ENCODE measurements around the gene STRN3. TPM values are rescaled to one million over a fixed set of nuclear protein-coding genes. Genes with fewer than 3 reads are reported as not detected.
"Not testable (repeated sequence)": the region's sequence is repeated elsewhere in the genome, so short reads cannot be mapped to it uniquely, and the experiment has no call there.

STRN3 gene
- polyA plus RNA-seq, 4 donors, result 9.7 to 35.0 (median 11.8) TPM

GRCh38 chr14:30897121-30897520, 129.1 kb downstream of the STRN3 start:
- not testable (repeated sequence) for H3K4me1 ChIP-seq (ENCODE audit: control insufficient read depth in 3 of 3, insufficient read depth in 2 of 3, low read depth in 1 of 3, low read length in 2 of 3); H3K4me3 ChIP-seq (ENCODE audit: low read depth in 1 of 3, low read length in 3 of 3); FAIRE-seq; DNase-seq; H3K9me3 ChIP-seq (ENCODE audit: control insufficient read depth in 2 of 2, insufficient read depth in 1 of 2, low read depth in 1 of 2, low read length in 1 of 2); H3K27me3 ChIP-seq (ENCODE audit: control insufficient read depth in 3 of 3, insufficient read depth in 3 of 3, low read length in 3 of 3); H3K27ac ChIP-seq (ENCODE audit: low read depth in 1 of 3, low read length in 2 of 3)
- H3K36me3 ChIP-seq (ENCODE audit: control insufficient read depth in 3 of 3, insufficient read depth in 2 of 3, low read depth in 1 of 3, low read length in 3 of 3), result peaks cover 4 to 16% (median 8%) of the 10 kb centered on the region in 3 donors
- 82 to 100% (median 96%) methylated on average over 1 to 3 of the region's 3 CpGs for WGBS, 3 donors

DNA sequence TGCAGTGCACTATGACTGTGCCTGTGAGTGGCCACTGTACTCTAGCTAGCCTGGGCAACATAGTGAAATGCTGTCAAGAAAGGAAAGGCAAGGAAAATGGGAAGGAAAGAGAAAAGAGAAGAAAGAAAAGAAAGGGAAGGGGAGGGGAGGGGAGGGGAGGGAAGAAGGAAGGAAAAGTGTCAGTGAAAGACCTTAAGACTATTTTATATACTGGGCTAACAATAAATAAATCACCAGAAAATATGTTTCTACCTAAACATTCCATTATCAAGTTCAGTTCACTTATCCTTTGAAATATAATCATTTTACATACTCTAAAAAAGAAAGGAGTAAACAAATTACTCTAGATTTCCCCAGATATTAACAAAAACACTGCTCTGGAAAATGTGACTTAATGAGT, 129.7 kb downstream of the STRN3 start:
- Histone ChIP-seq H3K36me3 (ENCODE audit: control insufficient read depth in 3 of 3, insufficient read depth in 2 of 3, low read depth in 1 of 3, low read length in 3 of 3) (peaks cover 4 to 16% (median 8%) of the 10 kb centered on the region in 3 donors), H3K27ac (ENCODE audit: low read depth in 1 of 3, low read length in 2 of 3) (no peak overlapping the region), H3K4me1 (ENCODE audit: control insufficient read depth in 3 of 3, insufficient read depth in 2 of 3, low read depth in 1 of 3, low read length in 2 of 3) (no peaks in the 10 kb centered on the region), H3K4me3 (ENCODE audit: low read depth in 1 of 3, low read length in 3 of 3) (no peak overlapping the region), H3K9me3 (ENCODE audit: control insufficient read depth in 2 of 2, insufficient read depth in 1 of 2, low read depth in 1 of 2, low read length in 1 of 2) (no peaks in the 10 kb centered on the region), H3K27me3 (ENCODE audit: control insufficient read depth in 3 of 3, insufficient read depth in 3 of 3, low read length in 3 of 3) (no peaks in the 10 kb centered on the region)
- DNase-seq (no peak), FAIRE-seq (no peak)

DNA sequence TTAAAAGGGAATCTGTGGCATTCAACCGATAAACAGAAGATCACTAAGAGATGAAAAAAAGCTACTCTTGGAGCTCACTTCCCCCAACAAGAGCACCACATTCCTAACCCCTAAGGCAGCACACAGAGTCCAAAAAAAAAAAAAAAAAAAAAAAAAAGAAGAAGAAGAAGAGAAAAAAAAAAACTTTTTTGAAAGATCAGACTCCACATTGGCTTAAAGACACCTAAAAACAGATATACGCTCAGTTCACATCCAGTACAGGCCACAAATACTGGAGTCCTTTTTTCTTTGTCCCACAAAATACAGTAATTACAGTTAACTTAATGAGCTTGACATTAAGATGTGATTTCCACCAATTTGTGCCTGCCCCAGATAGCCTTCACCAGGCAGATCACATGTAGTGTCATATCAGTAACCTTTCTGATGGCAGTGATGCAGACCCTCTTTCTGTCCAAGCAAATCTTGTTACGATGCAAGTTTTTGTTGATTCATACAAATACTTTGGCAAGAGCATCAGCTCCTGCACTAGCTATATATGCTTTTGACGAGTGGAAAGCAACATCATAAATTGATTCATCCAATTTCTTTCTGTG, 131.2 kb downstream of the STRN3 start:
- H3K36me3 ChIP-seq (ENCODE audit: control insufficient read depth in 3 of 3, insufficient read depth in 2 of 3, low read depth in 1 of 3, low read length in 3 of 3), result peaks cover 2 to 13% (median 8%) of the 10 kb centered on the region in 3 donors
- H3K27me3 ChIP-seq (ENCODE audit: control insufficient read depth in 3 of 3, insufficient read depth in 3 of 3, low read length in 3 of 3), result no peaks in the 10 kb centered on the region
- WGBS, 3 donors, result 90 to 94% (median 93%) methylated on average over 4 of the region's 4 CpGs
- no peak overlapping the region for H3K4me3 ChIP-seq (ENCODE audit: low read depth in 1 of 3, low read length in 3 of 3)
- H3K27ac ChIP-seq (ENCODE audit: low read depth in 1 of 3, low read length in 2 of 3), result no peak overlapping the region
- no peak for DNase-seq
- FAIRE-seq, result no peak
- H3K9me3 ChIP-seq (ENCODE audit: control insufficient read depth in 2 of 2, insufficient read depth in 1 of 2, low read depth in 1 of 2, low read length in 1 of 2), result no peaks in the 10 kb centered on the region
- no peaks in the 10 kb centered on the region for H3K4me1 ChIP-seq (ENCODE audit: control insufficient read depth in 3 of 3, insufficient read depth in 2 of 3, low read depth in 1 of 3, low read length in 2 of 3)

GRCh38 chr14:30893819-30894218, 132.4 kb downstream of the STRN3 start:
- H3K4me1 ChIP-seq (ENCODE audit: control insufficient read depth in 3 of 3, insufficient read depth in 2 of 3, low read depth in 1 of 3, low read length in 2 of 3), result no peaks in the 10 kb centered on the region
- DNase-seq (no peak), FAIRE-seq (no peak)
- peaks cover under 1 to 11% (median 8%) of the 10 kb centered on the region in 3 donors for H3K36me3 ChIP-seq (ENCODE audit: control insufficient read depth in 3 of 3, insufficient read depth in 2 of 3, low read depth in 1 of 3, low read length in 3 of 3)
- H3K9me3 ChIP-seq (ENCODE audit: control insufficient read depth in 2 of 2, insufficient read depth in 1 of 2, low read depth in 1 of 2, low read length in 1 of 2), result no peaks in the 10 kb centered on the region
- no peak overlapping the region for H3K27ac ChIP-seq (ENCODE audit: low read depth in 1 of 3, low read length in 2 of 3)
- H3K4me3 ChIP-seq (ENCODE audit: low read depth in 1 of 3, low read length in 3 of 3), result no peak overlapping the region
- WGBS, 3 donors, result 94 to 99% (median 99%) methylated on average over 2 of the region's 2 CpGs
- no peaks in the 10 kb centered on the region for H3K27me3 ChIP-seq (ENCODE audit: control insufficient read depth in 3 of 3, insufficient read depth in 3 of 3, low read length in 3 of 3)

DNA sequence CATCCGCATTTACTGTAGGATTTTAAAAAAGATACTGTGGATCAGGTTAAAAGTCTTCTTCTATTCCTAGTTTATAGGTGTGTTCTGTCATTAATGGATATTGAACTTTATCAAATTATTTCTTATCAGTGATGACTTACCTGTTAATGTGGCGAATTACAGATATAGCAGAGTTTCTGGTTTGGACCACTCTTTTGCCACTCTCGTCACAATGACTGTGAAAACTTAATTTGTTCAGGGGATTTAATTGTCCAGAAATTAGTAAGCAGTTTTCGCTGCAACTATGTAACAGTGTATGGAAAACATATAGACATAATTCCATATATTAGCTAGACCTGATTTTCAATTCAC, 137.0 kb downstream of the STRN3 start:
- H3K27ac ChIP-seq (ENCODE audit: low read depth in 1 of 3, low read length in 2 of 3), result no peak overlapping the region
- H3K4me1 ChIP-seq (ENCODE audit: control insufficient read depth in 3 of 3, insufficient read depth in 2 of 3, low read depth in 1 of 3, low read length in 2 of 3), result no peaks in the 10 kb centered on the region
- 59 to 79% (median 69%) methylated on average over 4 of the region's 4 CpGs for WGBS, 3 donors

DNA sequence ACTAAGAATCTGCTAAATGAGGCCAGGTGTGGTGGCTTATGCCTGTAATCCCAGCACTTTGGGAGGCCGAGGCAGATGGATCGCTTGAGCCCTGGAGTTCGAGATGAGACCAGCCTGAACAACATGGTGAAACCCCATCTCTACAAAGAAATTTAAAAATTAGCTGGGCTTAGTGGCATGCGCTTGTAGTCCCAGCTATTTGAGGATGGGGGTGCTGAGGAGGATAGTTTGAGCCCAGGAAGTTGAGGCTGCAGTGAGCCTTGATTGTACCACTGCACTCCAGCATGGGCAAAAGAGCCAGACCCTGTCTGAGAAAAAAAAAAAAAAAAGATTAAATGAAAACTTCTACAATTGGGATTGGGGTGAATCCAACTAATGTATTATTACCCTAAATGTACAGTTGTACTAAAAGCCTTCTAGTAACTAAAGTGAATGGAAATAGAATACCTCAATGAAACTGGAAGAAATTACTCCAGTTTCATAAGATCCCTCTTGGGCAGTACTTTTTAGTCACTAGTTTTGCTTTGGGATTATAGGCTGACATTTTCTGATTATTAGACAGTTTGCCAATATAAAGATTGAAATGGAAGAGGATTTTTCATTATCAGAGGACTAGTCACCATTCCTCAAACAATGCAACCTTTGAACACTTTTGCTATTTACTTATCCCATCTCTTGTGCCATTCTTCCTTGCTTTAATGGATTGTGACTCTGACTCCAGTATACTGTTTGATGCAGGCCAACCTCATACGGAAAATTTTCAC, 137.5 kb downstream of the STRN3 start:
- peaks cover 0 to 6% (median 0%) of the 10 kb centered on the region in 3 donors for H3K36me3 ChIP-seq (ENCODE audit: control insufficient read depth in 3 of 3, insufficient read depth in 2 of 3, low read depth in 1 of 3, low read length in 3 of 3)
- WGBS, 3 donors, result 90 to 97% (median 94%) methylated on average over 5 of the region's 5 CpGs
- no peak for FAIRE-seq
- H3K27me3 ChIP-seq (ENCODE audit: control insufficient read depth in 3 of 3, insufficient read depth in 3 of 3, low read length in 3 of 3), result no peaks in the 10 kb centered on the region
- no peak overlapping the region for H3K27ac ChIP-seq (ENCODE audit: low read depth in 1 of 3, low read length in 2 of 3)
- H3K4me3 ChIP-seq (ENCODE audit: low read depth in 1 of 3, low read length in 3 of 3), result no peak overlapping the region
- H3K9me3 ChIP-seq (ENCODE audit: control insufficient read depth in 2 of 2, insufficient read depth in 1 of 2, low read depth in 1 of 2, low read length in 1 of 2), result no peaks in the 10 kb centered on the region
- DNase-seq, result peak in 1 of 2 donors; percentile 17
- H3K4me1 ChIP-seq (ENCODE audit: control insufficient read depth in 3 of 3, insufficient read depth in 2 of 3, low read depth in 1 of 3, low read length in 2 of 3), result no peaks in the 10 kb centered on the region

More for the DNA sequence above, 137.0 kb downstream of the STRN3 start:
- Histone ChIP-seq H3K9me3 (ENCODE audit: control insufficient read depth in 2 of 2, insufficient read depth in 1 of 2, low read depth in 1 of 2, low read length in 1 of 2) (no peaks in the 10 kb centered on the region), H3K36me3 (ENCODE audit: control insufficient read depth in 3 of 3, insufficient read depth in 2 of 3, low read depth in 1 of 3, low read length in 3 of 3) (peaks cover 0 to 6% (median 0%) of the 10 kb centered on the region in 3 donors), H3K27me3 (ENCODE audit: control insufficient read depth in 3 of 3, insufficient read depth in 3 of 3, low read length in 3 of 3) (no peaks in the 10 kb centered on the region), H3K4me3 (ENCODE audit: low read depth in 1 of 3, low read length in 3 of 3) (no peak overlapping the region)
- no peak for FAIRE-seq
- DNase-seq, result no peak

- H3K27ac ChIP-seq (ENCODE audit: low read depth in 1 of 3, low read length in 2 of 3), result no peak overlapping the region
- no peaks in the 10 kb centered on the region for H3K4me1 ChIP-seq (ENCODE audit: control insufficient read depth in 3 of 3, insufficient read depth in 2 of 3, low read depth in 1 of 3, low read length in 2 of 3)
- H3K27me3 ChIP-seq (ENCODE audit: control insufficient read depth in 3 of 3, insufficient read depth in 3 of 3, low read length in 3 of 3), result no peaks in the 10 kb centered on the region
- no peaks in the 10 kb centered on the region for H3K9me3 ChIP-seq (ENCODE audit: control insufficient read depth in 2 of 2, insufficient read depth in 1 of 2, low read depth in 1 of 2, low read length in 1 of 2)
- WGBS, 3 donors, result 87 to 91% (median 90%) methylated on average over 7 of the region's 7 CpGs
- no peak overlapping the region for H3K4me3 ChIP-seq (ENCODE audit: low read depth in 1 of 3, low read length in 3 of 3)
- DNase-seq, result peak; percentile 15 to 16
- no peak for FAIRE-seq
- peaks cover 0 to 2% (median 0%) of the 10 kb centered on the region in 3 donors for H3K36me3 ChIP-seq (ENCODE audit: control insufficient read depth in 3 of 3, insufficient read depth in 2 of 3, low read depth in 1 of 3, low read length in 3 of 3)
These were observed 140.1 kb downstream of the STRN3 start for GRCh38 chr14:30885840-30886740.

- 73 to 82% (median 77%) methylated on average over 3 of the region's 3 CpGs for WGBS, 3 donors
- Histone ChIP-seq H3K9me3 (ENCODE audit: control insufficient read depth in 2 of 2, insufficient read depth in 1 of 2, low read depth in 1 of 2, low read length in 1 of 2) (no peaks in the 10 kb centered on the region), H3K4me3 (ENCODE audit: low read depth in 1 of 3, low read length in 3 of 3) (no peak overlapping the region), H3K27ac (ENCODE audit: low read depth in 1 of 3, low read length in 2 of 3) (no peak overlapping the region), H3K36me3 (ENCODE audit: control insufficient read depth in 3 of 3, insufficient read depth in 2 of 3, low read depth in 1 of 3, low read length in 3 of 3) (no peaks in the 10 kb centered on the region), H3K27me3 (ENCODE audit: control insufficient read depth in 3 of 3, insufficient read depth in 3 of 3, low read length in 3 of 3) (no peaks in the 10 kb centered on the region), H3K4me1 (ENCODE audit: control insufficient read depth in 3 of 3, insufficient read depth in 2 of 3, low read depth in 1 of 3, low read length in 2 of 3) (no peaks in the 10 kb centered on the region)
- no peak for DNase-seq
- no peak for FAIRE-seq
These were observed 141.3 kb downstream of the STRN3 start for GRCh38 chr14:30884901-30885300.

All from small intestine (tissue), 7 donors.